SK-N-SH (cell line): ENCODE data around the gene XG. TPM values are rescaled to one million over a fixed set of nuclear protein-coding genes. Genes with fewer than 3 reads are reported as not detected.

ENCODE experiments used
- CTCF ChIA-PET: fragments of 300-600, 350-600 bp; formaldehyde crosslinking; extraction: SDS; loops from one replicate; lab custom pipeline; 2021; lab: Yijun Ruan, JAX
- POLR2A ChIA-PET: fragments of 350-600 bp; sonication (Branson Sonifier 250); formaldehyde crosslinking; extraction: SDS; loops from one replicate; lab custom pipeline; 2020; ENCODE audit warnings: antibody characterized with exemption, inconsistent platforms; lab: Yijun Ruan, JAX
- DNase-seq: peaks from one replicate; pipeline ENCODE4 v3.0.0; 2012
- H2AFZ ChIP-seq: fragments of 200-600 bp; sonication (generic); 2 replicates; pipeline ENCODE4 v1.8.1; 2016; ENCODE audit warnings: antibody characterized with exemption, mild to moderate bottlenecking, low read depth
- H3F3A ChIP-seq: fragments of 200-600 bp; sonication (generic); replicated peaks from 2 replicates; pipeline ENCODE3; 2016; ENCODE audit warnings: antibody characterized with exemption, mild to moderate bottlenecking; ENCODE audit not compliant: insufficient read depth
- H3K27ac ChIP-seq, 2 experiments: fragments of 200-500 bp in 1 of 2; fragments of 200-600 bp in 1 of 2; sonication (Bioruptor generic) in 1 of 2; sonication (generic), shearing (Covaris generic) in 1 of 2; 2 replicates each; pipeline versions ENCODE4 v1.5.1 to v1.6.1; 2014 to 2016; ENCODE audit warnings: low read depth in 2 of 2, inconsistent platforms in 1 of 2, low read length in 1 of 2, mild to moderate bottlenecking in 1 of 2, mixed read lengths in 1 of 2
- H3K27me3 ChIP-seq: fragments of 200-600 bp; sonication (generic), shearing (Covaris generic); 2 replicates; pipeline ENCODE4 v1.6.1; 2016; ENCODE audit warnings: mixed run types; ENCODE audit not compliant: insufficient read depth
- H3K36me3 ChIP-seq, 2 experiments: fragments of 200-500 bp in 1 of 2; fragments of 200-600 bp in 1 of 2; sonication (Bioruptor generic) in 1 of 2; sonication (generic) in 1 of 2; replicated peaks in 1 of 2; 2 replicates each; pipeline versions ENCODE3 to v1.5.1; 2014 to 2016; ENCODE audit warnings: low read length in 1 of 2, mild to moderate bottlenecking in 1 of 2; ENCODE audit not compliant: insufficient read depth in 2 of 2, control insufficient read depth in 1 of 2
- H3K4me1 ChIP-seq, 2 experiments: fragments of 200-500 bp in 1 of 2; fragments of 200-600 bp in 1 of 2; sonication (Bioruptor generic) in 1 of 2; sonication (generic), shearing (Covaris generic) in 1 of 2; 2 replicates each; pipeline versions ENCODE4 v1.5.1 to v1.6.1; 2014 to 2016; ENCODE audit warnings: low read depth in 1 of 2, low read length in 1 of 2, mixed run types in 1 of 2; ENCODE audit not compliant: insufficient read depth in 2 of 2, control insufficient read depth in 1 of 2
- H3K4me2 ChIP-seq: fragments of 200-600 bp; sonication (generic), shearing (Covaris generic); 2 replicates; pipeline ENCODE4 v1.6.1; 2017; ENCODE audit warnings: mixed run types
- H3K4me3 ChIP-seq, 2 experiments: fragments of 200-500 bp in 1 of 2; fragments of 200-600 bp in 1 of 2; sonication (Bioruptor generic) in 1 of 2; sonication (generic), shearing (Covaris generic) in 1 of 2; 2 replicates each; pipeline versions ENCODE4 v1.5.1 to v1.8.1; 2014 to 2016; ENCODE audit warnings: low read depth in 2 of 2, inconsistent platforms in 1 of 2, low read length in 1 of 2, mild to moderate bottlenecking in 1 of 2, mixed read lengths in 1 of 2, moderate library complexity in 1 of 2
- H3K79me2 ChIP-seq: fragments of 200-600 bp; sonication (generic); 2 replicates; pipeline ENCODE4 v1.8.1; 2017; ENCODE audit warnings: mild to moderate bottlenecking; ENCODE audit not compliant: insufficient read depth
- H3K9ac ChIP-seq: fragments of 200-600 bp; sonication (generic); 2 replicates; pipeline ENCODE4 v1.6.1; 2017; ENCODE audit warnings: mixed run types
- H3K9me2 ChIP-seq: fragments of 200-600 bp; sonication (generic); 2 replicates; pipeline ENCODE4 v1.6.1; 2017; ENCODE audit warnings: mixed run types
- H3K9me3 ChIP-seq: fragments of 200-600 bp; sonication (generic); 2 replicates; pipeline ENCODE4 v1.6.1; 2017; ENCODE audit warnings: mixed run types, mild to moderate bottlenecking, moderate library complexity
- H4K20me1 ChIP-seq: fragments of 200-600 bp; sonication (generic); 2 replicates; pipeline ENCODE4 v1.6.1; 2017; ENCODE audit warnings: mild to moderate bottlenecking, mixed run types; ENCODE audit not compliant: insufficient read depth
- CHD2 ChIP-seq: fragments of 150-350 bp; IDR thresholded peaks from 2 replicates; pipeline ENCODE4 v1.6.1; 2018; ENCODE audit warnings: low read length; ENCODE audit not compliant: partially characterized antibody
- ELF1 ChIP-seq: IDR thresholded peaks from 2 replicates; pipeline ENCODE4 v1.4.0; 2012
- EP300 ChIP-seq, 2 experiments: IDR thresholded peaks; 2 replicates each; pipeline versions ENCODE4 v1.4.0 to v1.6.1; 2012; ENCODE audit warnings: borderline replicate concordance in 1 of 2, low read depth in 1 of 2, low read length in 1 of 2
- FOSL2 ChIP-seq: IDR thresholded peaks from 2 replicates; pipeline ENCODE4 v1.4.0; 2012; ENCODE audit warnings: low read depth, mild to moderate bottlenecking, moderate library complexity, borderline replicate concordance
- FOXM1 ChIP-seq: IDR thresholded peaks from 2 replicates; pipeline ENCODE4 v1.4.0; 2012; ENCODE audit warnings: low read depth, mild to moderate bottlenecking
- JUND ChIP-seq: IDR thresholded peaks from 2 replicates; pipeline ENCODE4 v1.4.0; 2012
- MEF2A ChIP-seq: IDR thresholded peaks from 2 replicates; pipeline ENCODE4 v1.4.0; 2012; ENCODE audit warnings: low read depth, borderline replicate concordance
- MXI1 ChIP-seq: IDR thresholded peaks from 2 replicates; pipeline ENCODE4 v1.6.1; 2012; ENCODE audit warnings: mild to moderate bottlenecking, low read depth, low read length, improper control_type of control experiment
- NFIC ChIP-seq: IDR thresholded peaks from 2 replicates; pipeline ENCODE4 v1.4.0; 2012; ENCODE audit warnings: borderline replicate concordance
- PBX3 ChIP-seq: IDR thresholded peaks from 2 replicates; pipeline ENCODE4; 2012
- RAD21 ChIP-seq: IDR thresholded peaks from 2 replicates; pipeline ENCODE4 v1.6.1; 2012; ENCODE audit warnings: mild to moderate bottlenecking, low read length
- RFX5 ChIP-seq: IDR thresholded peaks from 2 replicates; pipeline ENCODE4 v1.6.1; 2012; ENCODE audit warnings: mild to moderate bottlenecking, improper control_type of control experiment, low read length
- RXRA ChIP-seq: IDR thresholded peaks from 2 replicates; pipeline ENCODE4 v1.4.0; 2012; ENCODE audit warnings: low read depth, mild to moderate bottlenecking, borderline replicate concordance
- SIN3A ChIP-seq: IDR thresholded peaks from 2 replicates; pipeline ENCODE4 v1.6.1; 2012; ENCODE audit warnings: low read depth, mild to moderate bottlenecking, low read length, moderate library complexity, borderline replicate concordance
- TCF12 ChIP-seq: IDR thresholded peaks from 2 replicates; pipeline ENCODE4 v1.4.0; 2012
- TEAD4 ChIP-seq: IDR thresholded peaks from 2 replicates; pipeline ENCODE4 v1.4.0; 2012; ENCODE audit warnings: mild to moderate bottlenecking, borderline replicate concordance; ENCODE audit not compliant: insufficient read depth
- YY1 ChIP-seq: IDR thresholded peaks from 2 replicates; pipeline ENCODE4 v1.4.0; 2012; ENCODE audit warnings: low read depth, mild to moderate bottlenecking
- WGBS: methylation state at CpG from one replicate; pipeline ENCODE4 v1.1.6; 2017; ENCODE audit warnings: low lambda C conversion rate; 5-methylcytosine and 5-hydroxymethylcytosine counted together
- polyA plus RNA-seq, 3 experiments: library from polyadenylated mRNA; depleted of rRNA; stranded (reverse); fragments of >200 nt; gene quantifications; 2 replicates each; pipeline ENCODE4 v1.2.3, GENCODE V29; 2012
- TF ChIP-seq, protein P1 (sequence below): fragments of 150-350 bp; IDR thresholded peaks from 2 replicates; pipeline ENCODE4 v1.6.1; 2017; ENCODE audit warnings: antibody characterized with exemption, low read length, low read depth, borderline replicate concordance
- TF ChIP-seq, protein P2 (sequence below): IDR thresholded peaks from 2 replicates; pipeline ENCODE4 v1.4.0; 2012; ENCODE audit warnings: low read depth, borderline replicate concordance
- TF ChIP-seq, protein P3 (sequence below): fragments of 200-600 bp; sonication (generic); IDR thresholded peaks from 2 replicates; pipeline ENCODE4 v1.6.1; 2017; ENCODE audit warnings: antibody characterized with exemption, mild to moderate bottlenecking, moderate library complexity

XG gene
- polyA plus RNA-seq, 1 of the 3 experiments (the other 2 are of a cell fraction): 0.76 TPM

GRCh38 chrX:2774057-2774456 lies 22.2 kb downstream of the XG start:
- peaks cover 15% of the 10 kb centered on the region; the same call in 1 of the 2 replicates for H3K27me3 ChIP-seq
- 37% methylated on average over 5 of the region's 5 CpGs for WGBS
- ChIA-PET CTCF (no interaction called here), POLR2A (no interaction called here)
- H3K9me3 ChIP-seq: no peaks in the 10 kb centered on the region
- no peak overlapping the region for H3K4me3 ChIP-seq
- no peak overlapping the region for H3K27ac ChIP-seq
- H2AFZ ChIP-seq: no peak overlapping the region
- no peaks in the 10 kb centered on the region for H3K9me2 ChIP-seq
- no peaks in the 10 kb centered on the region for H3K4me1 ChIP-seq
- H3F3A ChIP-seq: no peaks in the 10 kb centered on the region
- no peaks in the 10 kb centered on the region for H4K20me1 ChIP-seq
- no peak overlapping the region for H3K4me2 ChIP-seq
- H3K36me3 ChIP-seq: no peaks in the 10 kb centered on the region
- no peak overlapping the region for H3K9ac ChIP-seq
- DNase-seq: no peak
- no peaks in the 10 kb centered on the region for H3K79me2 ChIP-seq
- TF ChIP-seq SIN3A (no peak), TEAD4 (no peak), FOXM1 (no peak)
- TF ChIP-seq, protein P1, sequence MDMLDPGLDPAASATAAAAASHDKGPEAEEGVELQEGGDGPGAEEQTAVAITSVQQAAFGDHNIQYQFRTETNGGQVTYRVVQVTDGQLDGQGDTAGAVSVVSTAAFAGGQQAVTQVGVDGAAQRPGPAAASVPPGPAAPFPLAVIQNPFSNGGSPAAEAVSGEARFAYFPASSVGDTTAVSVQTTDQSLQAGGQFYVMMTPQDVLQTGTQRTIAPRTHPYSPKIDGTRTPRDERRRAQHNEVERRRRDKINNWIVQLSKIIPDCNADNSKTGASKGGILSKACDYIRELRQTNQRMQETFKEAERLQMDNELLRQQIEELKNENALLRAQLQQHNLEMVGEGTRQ: no peak

DNA sequence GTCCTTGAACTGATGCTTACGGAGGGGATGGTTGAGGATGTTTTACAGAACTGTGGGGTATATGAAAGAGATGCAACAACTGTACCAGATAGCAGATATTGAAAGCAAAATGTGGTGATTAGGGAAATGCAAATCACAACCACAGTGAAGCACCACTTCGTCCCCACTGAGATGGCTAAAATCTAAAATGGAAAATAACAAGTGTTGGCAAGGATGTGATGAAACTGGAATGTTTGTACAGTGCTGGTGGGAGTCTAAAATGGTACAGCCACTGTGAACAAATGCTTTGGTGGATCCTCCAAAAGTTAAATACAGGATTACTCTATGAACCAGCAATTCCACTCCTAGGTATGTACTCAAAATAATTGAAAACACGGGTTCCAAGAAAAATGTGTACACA lies 22.9 kb downstream of the XG start:
- H3K4me2 ChIP-seq: no peak overlapping the region
- H4K20me1 ChIP-seq: no peaks in the 10 kb centered on the region
- H3K27ac ChIP-seq: no peak overlapping the region
- peaks cover 15% of the 10 kb centered on the region; the same call in 1 of the 2 replicates for H3K27me3 ChIP-seq
- TF ChIP-seq, protein P2, sequence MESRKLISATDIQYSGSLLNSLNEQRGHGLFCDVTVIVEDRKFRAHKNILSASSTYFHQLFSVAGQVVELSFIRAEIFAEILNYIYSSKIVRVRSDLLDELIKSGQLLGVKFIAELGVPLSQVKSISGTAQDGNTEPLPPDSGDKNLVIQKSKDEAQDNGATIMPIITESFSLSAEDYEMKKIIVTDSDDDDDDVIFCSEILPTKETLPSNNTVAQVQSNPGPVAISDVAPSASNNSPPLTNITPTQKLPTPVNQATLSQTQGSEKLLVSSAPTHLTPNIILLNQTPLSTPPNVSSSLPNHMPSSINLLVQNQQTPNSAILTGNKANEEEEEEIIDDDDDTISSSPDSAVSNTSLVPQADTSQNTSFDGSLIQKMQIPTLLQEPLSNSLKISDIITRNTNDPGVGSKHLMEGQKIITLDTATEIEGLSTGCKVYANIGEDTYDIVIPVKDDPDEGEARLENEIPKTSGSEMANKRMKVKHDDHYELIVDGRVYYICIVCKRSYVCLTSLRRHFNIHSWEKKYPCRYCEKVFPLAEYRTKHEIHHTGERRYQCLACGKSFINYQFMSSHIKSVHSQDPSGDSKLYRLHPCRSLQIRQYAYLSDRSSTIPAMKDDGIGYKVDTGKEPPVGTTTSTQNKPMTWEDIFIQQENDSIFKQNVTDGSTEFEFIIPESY: no peak
- TF ChIP-seq EP300 (IDR thresholded peaks at IDR 0.05; ENCODE audit: borderline replicate concordance in 1 of 2, low read depth in 1 of 2, low read length in 1 of 2) (no peak), RAD21 (no peak), MEF2A (no peak), RXRA (no peak), TEAD4 (no peak), FOSL2 (no peak), MXI1 (no peak), ELF1 (no peak), TCF12 (no peak), NFIC (no peak), JUND (no peak), RFX5 (no peak), YY1 (no peak), PBX3 (no peak), CHD2 (no peak)
- TF ChIP-seq, protein P3, sequence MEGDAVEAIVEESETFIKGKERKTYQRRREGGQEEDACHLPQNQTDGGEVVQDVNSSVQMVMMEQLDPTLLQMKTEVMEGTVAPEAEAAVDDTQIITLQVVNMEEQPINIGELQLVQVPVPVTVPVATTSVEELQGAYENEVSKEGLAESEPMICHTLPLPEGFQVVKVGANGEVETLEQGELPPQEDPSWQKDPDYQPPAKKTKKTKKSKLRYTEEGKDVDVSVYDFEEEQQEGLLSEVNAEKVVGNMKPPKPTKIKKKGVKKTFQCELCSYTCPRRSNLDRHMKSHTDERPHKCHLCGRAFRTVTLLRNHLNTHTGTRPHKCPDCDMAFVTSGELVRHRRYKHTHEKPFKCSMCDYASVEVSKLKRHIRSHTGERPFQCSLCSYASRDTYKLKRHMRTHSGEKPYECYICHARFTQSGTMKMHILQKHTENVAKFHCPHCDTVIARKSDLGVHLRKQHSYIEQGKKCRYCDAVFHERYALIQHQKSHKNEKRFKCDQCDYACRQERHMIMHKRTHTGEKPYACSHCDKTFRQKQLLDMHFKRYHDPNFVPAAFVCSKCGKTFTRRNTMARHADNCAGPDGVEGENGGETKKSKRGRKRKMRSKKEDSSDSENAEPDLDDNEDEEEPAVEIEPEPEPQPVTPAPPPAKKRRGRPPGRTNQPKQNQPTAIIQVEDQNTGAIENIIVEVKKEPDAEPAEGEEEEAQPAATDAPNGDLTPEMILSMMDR: no peak
- TF ChIP-seq, all 33 proteins: peak for 0
- H3K9ac ChIP-seq: no peak overlapping the region
- H3K9me2 ChIP-seq: no peaks in the 10 kb centered on the region
- H3K4me3 ChIP-seq: no peak overlapping the region
- H3K9me3 ChIP-seq: no peaks in the 10 kb centered on the region
- ChIA-PET CTCF (no interaction called here), POLR2A (no interaction called here)
- no peaks in the 10 kb centered on the region for H3F3A ChIP-seq
- H2AFZ ChIP-seq: no peak overlapping the region
- no peaks in the 10 kb centered on the region for H3K79me2 ChIP-seq
- H3K4me1 ChIP-seq: no peaks in the 10 kb centered on the region
- DNase-seq: no peak
- 48% methylated on average over 3 of the region's 3 CpGs for WGBS
- no peaks in the 10 kb centered on the region for H3K36me3 ChIP-seq
